ENCODE measurements around the gene CRACR2B. TPM values are rescaled to one million over a fixed set of nuclear protein-coding genes. Genes with fewer than 3 reads are reported as not detected.

Gene CRACR2B
- total RNA-seq, 1 donor, result 0.72 TPM

DNA sequence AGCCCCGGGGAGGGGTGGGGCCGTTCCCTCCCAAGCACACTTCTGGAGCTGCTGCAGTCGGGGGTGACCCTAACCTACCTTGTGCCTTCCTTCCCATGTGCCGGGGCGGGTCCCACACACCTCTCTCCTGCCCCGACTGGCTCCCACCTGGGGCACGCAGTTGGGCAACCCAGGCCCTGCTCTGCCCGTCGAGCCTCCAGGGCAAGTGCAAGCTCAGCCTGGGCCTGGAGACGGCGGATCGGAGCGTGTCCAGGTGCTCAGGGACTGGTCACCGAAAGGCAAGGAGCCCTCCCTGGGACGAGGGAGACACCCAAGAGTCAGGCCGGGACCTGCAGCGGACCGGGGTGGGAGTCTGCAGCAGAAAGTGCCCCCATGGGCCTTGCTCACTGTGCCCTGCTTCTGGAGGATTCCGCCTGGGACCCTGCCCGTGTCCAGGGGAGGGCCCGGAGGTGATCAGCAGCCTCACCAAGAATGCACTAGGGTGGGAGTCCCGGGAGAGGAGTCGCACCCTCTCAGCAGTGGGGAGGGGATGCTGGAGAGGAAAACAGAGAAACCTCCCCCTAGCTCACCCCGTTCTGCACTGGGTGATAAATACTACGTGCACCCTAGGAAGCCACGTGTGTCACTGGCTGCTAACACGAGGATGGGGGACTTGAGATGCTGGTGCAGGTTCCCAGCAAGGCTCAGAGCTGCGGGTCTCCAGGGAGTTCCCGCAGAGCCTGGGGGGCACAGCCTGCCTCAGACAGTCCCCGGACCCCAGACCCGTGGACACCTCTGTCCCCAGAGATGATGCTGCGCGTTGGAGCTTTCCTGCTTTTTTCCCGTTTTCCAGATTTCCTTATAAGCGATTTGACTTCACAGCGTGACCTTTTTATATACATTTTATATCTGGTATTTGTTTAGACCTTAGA lies 45.2 kb upstream of the CRACR2B start:
- Histone ChIP-seq H3K4me1 (ENCODE audit: insufficient read depth, low read length) (peaks cover 10% of the 10 kb centered on the region), H3K9me3 (ENCODE audit: low read depth, low read length) (no peaks in the 10 kb centered on the region), H3K79me2 (ENCODE audit: insufficient read depth, low read length) (peaks cover 35% of the 10 kb centered on the region), H4K20me1 (ENCODE audit: insufficient read depth, low read length) (peaks cover 18% of the 10 kb centered on the region), H3K27me3 (ENCODE audit: insufficient read depth, low read length) (no peaks in the 10 kb centered on the region), H3K4me3 (ENCODE audit: insufficient read depth, low read length) (no peak overlapping the region), H3K27ac (ENCODE audit: low read depth, low read length) (no peak overlapping the region), H2AFZ (ENCODE audit: low read length) (no peak overlapping the region), H3K4me2 (ENCODE audit: insufficient read depth, low read length) (no peak overlapping the region), H3K36me3 (ENCODE audit: insufficient read depth, low read length) (peaks cover 10% of the 10 kb centered on the region)
- DNase-seq (ENCODE audit: insufficient read length, low spot score, missing footprints), result no peak
- no peak for TF ChIP-seq CTCF (IDR thresholded peaks at IDR 0.05; ENCODE audit: extremely low read depth, low read depth, low read length)

DNA sequence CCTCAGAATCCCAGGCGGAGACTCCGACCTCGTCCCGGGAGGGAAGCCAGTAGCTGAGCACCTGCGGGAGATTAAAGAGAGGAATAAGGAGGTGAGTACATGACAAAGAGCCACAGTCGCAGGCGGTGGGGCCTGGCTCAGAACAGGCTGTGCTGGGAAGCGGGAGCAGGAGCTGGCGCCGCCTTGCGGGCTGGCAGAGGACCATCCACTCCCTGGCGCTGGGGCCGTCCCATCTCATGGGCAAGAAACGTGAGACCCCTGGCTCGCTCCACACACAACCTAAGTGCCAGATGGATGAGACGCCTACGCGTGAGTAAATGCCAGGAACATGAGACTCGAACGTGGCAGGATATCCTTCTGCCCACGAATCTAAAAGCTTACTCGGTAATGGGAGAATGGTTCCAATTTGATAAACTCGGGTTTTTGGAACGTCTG lies 44.1 kb upstream of the CRACR2B start:
- H4K20me1 ChIP-seq (ENCODE audit: insufficient read depth, low read length), result peaks cover 15% of the 10 kb centered on the region
- TF ChIP-seq CTCF (IDR thresholded peaks at IDR 0.05; ENCODE audit: extremely low read depth, low read depth, low read length), result peak; percentile 70
- H3K27me3 ChIP-seq (ENCODE audit: insufficient read depth, low read length), result no peaks in the 10 kb centered on the region
- peaks cover 24% of the 10 kb centered on the region for H3K79me2 ChIP-seq (ENCODE audit: insufficient read depth, low read length)
- peaks cover 10% of the 10 kb centered on the region for H3K36me3 ChIP-seq (ENCODE audit: insufficient read depth, low read length)
- no peaks in the 10 kb centered on the region for H3K9me3 ChIP-seq (ENCODE audit: low read depth, low read length)
- H3K27ac ChIP-seq (ENCODE audit: low read depth, low read length), result peak overlapping the region; percentile 47
- H2AFZ ChIP-seq (ENCODE audit: low read length), result no peak overlapping the region
- H3K4me1 ChIP-seq (ENCODE audit: insufficient read depth, low read length), result peaks cover 6% of the 10 kb centered on the region
- peak; percentile 99 for DNase-seq (ENCODE audit: insufficient read length, low spot score, missing footprints)
- peak overlapping the region; percentile 8 for H3K4me3 ChIP-seq (ENCODE audit: insufficient read depth, low read length)
- peak overlapping the region; percentile 67 for H3K4me2 ChIP-seq (ENCODE audit: insufficient read depth, low read length)

DNA sequence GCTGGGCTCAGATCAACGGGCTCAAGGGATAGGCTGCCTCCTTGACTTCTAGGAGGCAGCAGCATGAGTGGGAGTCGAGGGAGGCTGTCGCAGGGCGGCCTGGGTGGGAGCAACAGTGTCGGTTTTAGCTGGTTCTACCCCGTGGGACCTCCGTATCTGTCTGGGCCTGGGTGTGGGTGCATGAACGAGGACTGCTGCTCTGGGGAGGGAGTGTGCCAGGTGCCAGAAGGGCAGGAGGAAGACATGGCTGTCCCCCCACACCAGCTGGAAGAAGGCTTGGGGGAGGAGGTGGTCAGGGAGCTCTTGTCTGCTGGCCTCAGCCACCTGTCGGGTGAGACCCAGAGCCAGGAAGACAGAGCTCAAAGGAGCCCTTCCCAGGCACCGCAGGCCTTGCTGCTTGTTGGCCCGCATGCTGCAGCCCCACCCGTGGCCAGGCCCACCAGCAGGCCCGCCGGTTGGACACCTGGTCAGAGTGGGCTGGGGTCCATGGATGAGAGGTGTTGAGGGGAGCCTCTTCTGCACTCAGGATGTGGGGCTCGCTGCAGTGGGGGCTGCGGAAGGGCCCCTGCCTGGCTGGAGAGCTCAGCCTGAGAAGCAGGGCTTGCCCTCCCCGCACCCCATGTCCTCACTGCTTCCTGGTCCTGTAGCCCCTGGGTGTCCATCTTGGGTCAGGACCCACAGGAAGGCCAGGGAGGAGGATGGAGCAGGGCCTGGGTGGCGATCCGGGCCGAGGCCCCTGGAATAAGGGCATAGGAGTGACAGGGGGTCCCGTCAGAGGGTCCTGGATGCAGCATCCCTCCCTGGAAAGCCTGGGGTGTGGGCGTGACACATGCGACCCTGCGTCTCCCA lies 41.3 kb upstream of the CRACR2B start:
- Histone ChIP-seq H4K20me1 (ENCODE audit: insufficient read depth, low read length) (peaks cover 11% of the 10 kb centered on the region), H3K27me3 (ENCODE audit: insufficient read depth, low read length) (peaks cover 5% of the 10 kb centered on the region), H3K4me2 (ENCODE audit: insufficient read depth, low read length) (no peak overlapping the region), H3K4me1 (ENCODE audit: insufficient read depth, low read length) (peaks cover 6% of the 10 kb centered on the region), H3K27ac (ENCODE audit: low read depth, low read length) (no peak overlapping the region), H3K9me3 (ENCODE audit: low read depth, low read length) (no peaks in the 10 kb centered on the region), H2AFZ (ENCODE audit: low read length) (no peak overlapping the region), H3K79me2 (ENCODE audit: insufficient read depth, low read length) (peaks cover 3% of the 10 kb centered on the region), H3K4me3 (ENCODE audit: insufficient read depth, low read length) (no peak overlapping the region), H3K36me3 (ENCODE audit: insufficient read depth, low read length) (no peaks in the 10 kb centered on the region)
- TF ChIP-seq CTCF (IDR thresholded peaks at IDR 0.05; ENCODE audit: extremely low read depth, low read depth, low read length), result no peak
- DNase-seq (ENCODE audit: insufficient read length, low spot score, missing footprints), result no peak
